GM19043 (cell line): ENCODE results near the gene OLFM4.

Experiments
- ATAC-seq: cut with Tn5 transposase; IDR thresholded peaks from one replicate; pipeline ENCODE4 v1.9.1; 2021; ENCODE audit warnings: low read depth; ENCODE audit not compliant: unreplicated experiment

OLFM4 gene

GRCh38 chr13:53060840-53061490, 32.4 kb downstream of the OLFM4 start:
- no peak for ATAC-seq

GRCh38 chr13:53064731-53065130, 36.1 kb downstream of the OLFM4 start:
- no peak for ATAC-seq

GRCh38 chr13:53066411-53066810, 37.8 kb downstream of the OLFM4 start:
- ATAC-seq: no peak

GRCh38 chr13:53068585-53069520, 40.2 kb downstream of the OLFM4 start:
- no peak for ATAC-seq

GRCh38 chr13:53069800-53070199, 41.2 kb downstream of the OLFM4 start:
- no peak for ATAC-seq

GRCh38 chr13:53073711-53074110, 45.1 kb downstream of the OLFM4 start:
- no peak for ATAC-seq

- ATAC-seq: no peak
Observed at GRCh38 chr13:53074114-53074513, 45.5 kb downstream of the OLFM4 start.

GRCh38 chr13:53075356-53076041, 46.9 kb downstream of the OLFM4 start:
- ATAC-seq: no peak

- ATAC-seq: no peak
Observed at GRCh38 chr13:53079691-53080090, 51.1 kb downstream of the OLFM4 start.

GRCh38 chr13:53088871-53089270, 60.3 kb downstream of the OLFM4 start:
- ATAC-seq: no peak

- no peak for ATAC-seq
Observed at GRCh38 chr13:53089951-53090350, 61.3 kb downstream of the OLFM4 start.

GRCh38 chr13:53090461-53090860, 61.8 kb downstream of the OLFM4 start:
- ATAC-seq: no peak

GRCh38 chr13:53092931-53093330, 64.3 kb downstream of the OLFM4 start:
- no peak for ATAC-seq

- ATAC-seq: no peak
Observed at GRCh38 chr13:53098455-53098854, 69.8 kb downstream of the OLFM4 start.

- no peak for ATAC-seq
Observed at GRCh38 chr13:53100394-53101063, 71.9 kb downstream of the OLFM4 start.
